ENCODE data around the gene NFX1. TPM values are rescaled to one million over a fixed set of nuclear protein-coding genes. Genes with fewer than 3 reads are reported as not detected.
"Not testable (repeated sequence)": the region's sequence is repeated elsewhere in the genome, so short reads cannot be mapped to it uniquely, and the experiment has no call there.

The NFX1 gene
- total RNA-seq, 1 donor from 2014 or later = 37.0 TPM

- not testable (repeated sequence) for DNase-seq (ENCODE audit: low read depth)
Measured at GRCh38 chr9:33385979-33386640, 95.8 kb downstream of the NFX1 start.

- not testable (repeated sequence) for DNase-seq (ENCODE audit: low read depth)
Measured at GRCh38 chr9:33386641-33386996, 96.3 kb downstream of the NFX1 start.

- DNase-seq (ENCODE audit: low read depth) = not testable (repeated sequence)
Measured at GRCh38 chr9:33386998-33387397, 96.7 kb downstream of the NFX1 start.

DNA sequence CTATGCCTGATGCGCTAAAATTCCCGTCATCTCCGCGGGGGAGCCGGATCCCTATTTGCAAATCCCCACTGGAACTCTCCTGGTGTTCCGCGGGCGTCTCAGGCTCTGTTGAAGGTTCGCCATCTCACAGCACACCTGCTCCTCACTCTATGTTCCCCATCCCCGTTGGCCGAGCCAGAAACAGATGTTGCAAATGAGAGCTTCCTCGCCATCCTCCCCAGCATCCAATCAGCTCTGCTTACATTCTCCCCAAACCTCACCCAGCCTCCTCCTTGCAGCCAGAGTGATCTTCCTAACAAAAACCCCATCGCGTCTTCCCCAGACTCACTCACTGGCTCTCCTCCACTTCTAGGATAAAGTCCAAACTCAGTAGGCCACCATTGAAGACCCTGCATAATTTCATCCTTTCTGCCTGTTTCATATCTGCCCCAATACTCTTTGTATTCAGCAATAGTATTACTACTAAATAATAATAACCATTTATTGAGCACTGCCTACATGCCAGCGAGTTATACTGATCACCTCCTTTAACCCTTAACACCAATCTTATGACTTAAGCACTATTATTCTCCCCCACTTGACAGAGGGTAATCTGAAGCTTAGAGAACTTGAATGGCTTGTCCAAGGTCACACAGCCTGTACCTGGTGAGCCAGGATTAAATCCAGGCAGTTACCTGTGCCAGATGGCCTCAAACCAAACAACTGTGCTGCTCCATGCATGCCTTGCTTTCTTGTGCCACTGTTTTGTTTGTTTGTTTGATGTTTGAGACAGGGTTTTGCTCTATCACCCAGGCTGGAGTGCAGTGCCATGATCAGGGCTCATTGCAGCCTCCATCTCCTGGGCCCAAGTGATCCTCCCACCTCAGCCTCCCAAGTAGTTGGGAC, 98.0 kb downstream of the NFX1 start:
- DNase-seq (ENCODE audit: low read depth) = no peak

- DNase-seq (ENCODE audit: low read depth) = peak; percentile 93
Measured at GRCh38 chr9:33391111-33391771, 100.9 kb downstream of the NFX1 start.

DNA sequence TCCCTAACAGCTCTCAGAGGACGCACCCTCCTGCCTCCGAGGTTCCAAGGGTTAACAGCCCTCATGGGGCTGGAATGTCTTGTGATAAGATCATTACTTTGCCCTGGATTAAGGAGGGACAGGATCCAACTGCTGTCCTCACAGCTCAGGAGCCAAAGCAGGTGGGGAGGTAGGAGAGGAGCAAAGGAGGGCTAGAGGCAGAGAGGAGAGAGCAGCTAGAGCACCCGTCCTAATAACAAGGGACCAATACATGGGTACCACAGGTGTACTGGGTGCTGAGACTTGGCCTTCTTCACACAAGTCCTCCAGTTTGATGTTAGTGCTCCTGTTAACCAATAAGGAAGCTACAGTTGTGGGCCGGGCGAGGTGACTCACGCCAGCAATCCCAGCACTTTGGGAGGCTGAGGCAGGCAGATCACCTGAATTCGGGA, 102.3 kb downstream of the NFX1 start:
- DNase-seq (ENCODE audit: low read depth) = not testable (repeated sequence)

DNA sequence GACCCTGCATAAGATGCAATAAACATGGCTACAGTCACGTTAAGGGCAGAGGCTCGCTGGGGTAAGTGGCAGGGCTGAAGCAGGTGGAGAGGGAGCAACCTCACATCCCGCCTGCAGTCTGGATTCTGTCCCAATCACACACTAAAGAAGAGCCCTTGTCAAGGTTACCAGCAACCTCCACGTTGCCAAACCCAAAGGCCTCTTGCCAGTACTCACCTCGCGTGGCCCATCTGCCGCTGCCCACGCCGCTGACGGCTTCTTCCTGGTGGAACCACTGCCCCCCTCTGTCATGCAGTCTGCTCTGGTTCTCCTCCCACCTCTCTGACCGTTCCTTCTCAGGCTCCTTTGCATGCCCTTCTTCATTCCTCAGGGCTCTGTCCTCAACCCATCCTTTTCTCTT, 103.3 kb downstream of the NFX1 start:
- no peak for DNase-seq (ENCODE audit: low read depth)

DNA sequence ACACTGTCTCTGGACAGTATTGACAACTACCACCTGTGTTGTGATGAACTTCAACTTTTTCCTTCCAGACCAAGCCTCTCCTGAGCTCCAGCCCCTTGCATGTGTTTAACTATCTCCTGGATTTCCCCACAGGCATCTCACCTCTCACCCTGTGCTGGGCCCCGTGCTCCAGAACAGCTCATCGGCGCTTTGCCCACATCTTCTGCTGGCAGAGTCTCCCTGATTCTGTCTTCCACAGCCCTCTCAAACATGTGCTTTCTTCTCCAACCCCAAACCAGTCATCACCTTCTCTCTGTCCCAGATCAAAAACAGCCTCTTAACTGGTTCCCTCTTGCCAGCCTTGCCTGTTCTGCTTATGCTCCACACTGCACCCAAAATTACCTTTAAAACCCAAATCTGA, 103.7 kb downstream of the NFX1 start:
- DNase-seq (ENCODE audit: low read depth) = not testable (repeated sequence)

- DNase-seq (ENCODE audit: low read depth) = not testable (repeated sequence)
Measured at GRCh38 chr9:33395159-33395879, 105.0 kb downstream of the NFX1 start.

DNA sequence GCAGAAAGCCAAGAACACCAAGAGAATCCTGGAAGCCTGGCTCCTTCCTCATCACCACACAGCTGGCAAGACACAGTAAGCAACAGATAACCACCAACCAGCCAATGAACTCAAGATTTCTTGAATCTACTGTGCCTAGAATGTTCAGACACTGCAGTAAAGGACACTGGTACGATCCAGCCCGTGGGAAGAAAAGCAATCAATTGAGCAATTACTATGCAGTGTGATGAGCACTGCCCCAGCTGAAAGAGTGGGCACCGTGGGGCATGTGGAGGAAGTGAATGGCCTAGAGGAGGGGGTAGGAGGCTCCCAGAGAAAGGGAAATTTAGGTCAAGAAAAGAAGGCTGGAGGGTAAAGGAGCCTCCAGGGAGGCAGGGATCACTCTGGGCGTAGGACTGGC, 107.5 kb downstream of the NFX1 start:
- DNase-seq (ENCODE audit: low read depth) = not testable (repeated sequence)

DNA sequence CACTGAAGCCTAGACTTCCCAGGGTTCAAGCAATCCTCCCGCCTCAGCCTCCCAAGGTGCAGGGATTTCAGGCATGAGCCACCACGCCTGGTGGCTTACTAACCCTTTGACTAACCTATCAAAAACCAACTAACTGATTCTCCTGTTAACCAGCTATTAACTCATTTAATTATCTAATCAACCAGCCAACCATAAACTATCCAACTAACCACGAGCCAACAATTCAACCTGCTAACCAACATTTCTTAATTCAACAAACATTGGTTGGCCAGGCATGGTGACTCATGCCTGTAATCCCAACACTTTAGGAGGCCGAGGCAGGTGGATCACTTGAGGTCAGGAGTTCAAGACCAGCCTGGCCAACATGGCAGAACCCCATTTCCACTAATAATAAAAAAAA, 108.7 kb downstream of the NFX1 start:
- DNase-seq (ENCODE audit: low read depth) = not testable (repeated sequence)

GRCh38 chr9:33401809-33402208, 111.5 kb downstream of the NFX1 start:
- DNase-seq (ENCODE audit: low read depth) = not testable (repeated sequence)

DNA sequence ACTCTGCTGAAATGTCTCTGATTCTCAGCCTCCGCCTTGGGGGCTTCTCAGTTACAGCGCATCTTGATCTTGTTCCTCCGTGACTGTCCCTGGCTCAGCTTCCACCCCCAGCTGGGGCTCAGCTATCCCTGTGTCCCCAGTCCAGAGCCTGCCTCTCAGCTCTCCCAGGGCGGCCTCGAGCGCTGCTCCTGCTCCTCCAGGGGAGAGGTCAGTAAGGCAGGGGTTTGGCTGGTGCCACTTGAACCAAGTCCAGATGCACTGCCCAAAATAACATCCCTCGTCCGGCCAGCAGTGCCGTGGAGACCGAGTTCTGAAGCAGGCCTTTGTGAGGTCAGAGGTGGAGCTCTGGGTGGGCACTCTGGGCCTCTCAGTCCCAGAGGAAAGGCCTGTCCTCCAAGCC, 112.1 kb downstream of the NFX1 start, which contains the start of gene AQP7:
AQP7 (minus strand) TSS at position 198 of the 400 bp plus-strand sequence. CDS start 1,306 bp downstream, outside the sequence.
- DNase-seq (ENCODE audit: low read depth) = not testable (repeated sequence)

GRCh38 chr9:33403941-33404787, 113.8 kb downstream of the NFX1 start:
- DNase-seq (ENCODE audit: low read depth) = no peak

- DNase-seq (ENCODE audit: low read depth) = peak; percentile 21
Measured at GRCh38 chr9:33404788-33405362, 114.6 kb downstream of the NFX1 start.

DNA sequence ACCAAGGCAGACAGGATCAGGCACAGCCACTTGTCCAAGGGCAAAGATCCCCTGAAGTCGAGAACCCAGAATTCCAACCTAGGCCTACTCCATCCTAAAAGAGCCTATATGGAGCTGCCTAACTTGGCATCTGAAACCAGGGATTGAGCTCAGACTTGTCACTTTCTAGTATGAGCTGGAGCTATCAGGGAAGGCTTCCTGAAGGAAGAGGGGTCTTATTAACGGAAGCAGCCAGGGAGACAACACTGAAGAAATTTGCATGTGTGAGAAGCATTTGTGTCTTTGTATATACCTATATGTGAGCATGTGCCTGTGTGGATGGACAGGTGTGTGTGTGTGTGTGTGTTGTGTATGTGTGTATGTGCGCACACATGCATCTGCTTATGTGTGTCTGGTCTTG, 116.7 kb downstream of the NFX1 start:
- no peak for DNase-seq (ENCODE audit: low read depth)

GRCh38 chr9:33408087-33408486, 117.8 kb downstream of the NFX1 start:
- no peak for DNase-seq (ENCODE audit: low read depth)

DNA sequence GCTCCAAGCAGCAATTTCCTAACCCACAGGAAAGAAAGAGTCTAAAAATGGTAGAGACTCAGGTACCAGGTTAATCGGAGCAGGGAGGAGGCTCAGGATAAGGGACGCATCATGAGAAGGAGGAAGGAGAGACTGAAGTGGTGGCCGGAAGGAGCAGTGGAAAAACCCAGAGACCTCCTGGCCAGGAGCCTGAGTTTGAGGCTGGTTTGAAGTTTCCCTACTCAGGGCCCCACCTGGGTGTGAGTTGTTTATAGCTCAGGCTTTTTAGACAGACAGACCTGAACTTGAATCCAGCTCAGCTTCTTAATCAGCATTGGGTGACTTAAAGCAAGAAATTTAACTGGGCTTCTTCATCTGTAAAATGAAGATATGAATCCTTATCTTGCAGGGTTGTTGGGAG, 124.0 kb downstream of the NFX1 start:
- no peak for DNase-seq (ENCODE audit: low read depth)

DNA sequence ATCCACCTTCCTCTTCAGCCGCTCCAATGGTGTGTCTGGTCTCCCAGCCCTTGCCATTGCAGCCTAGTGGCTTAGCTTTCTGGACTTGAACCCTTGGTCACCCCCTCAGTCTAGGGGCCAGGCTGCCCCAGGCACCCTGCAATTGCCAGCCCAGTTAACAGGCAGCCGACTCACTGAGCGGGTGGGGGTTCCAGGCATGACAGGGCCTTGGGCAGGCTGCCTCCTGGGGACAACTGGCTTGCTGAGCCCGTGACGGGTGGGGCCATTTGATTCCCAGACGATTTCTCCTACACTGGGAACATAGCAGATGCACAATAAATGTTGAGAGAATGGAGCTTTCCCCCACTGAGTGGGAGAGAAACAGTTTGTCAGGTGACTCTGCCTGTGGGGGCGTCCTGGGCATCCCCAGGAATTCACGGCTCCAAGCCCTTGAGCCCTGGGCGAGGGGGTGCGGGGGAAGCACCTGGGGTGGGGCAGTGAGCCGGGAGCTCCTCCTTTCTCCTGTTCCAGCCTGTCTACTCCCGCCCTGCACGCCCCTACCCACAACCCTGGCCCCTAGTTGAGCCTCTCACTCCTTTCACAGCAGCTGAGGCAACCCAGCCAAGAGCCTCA, 124.7 kb downstream of the NFX1 start:
- no peak for DNase-seq (ENCODE audit: low read depth)

All from myocyte (in vitro differentiated cells).